Lung (tissue), 12 donors: Measurements from ENCODE around the gene PDE6G. TPM values are rescaled to one million over a fixed set of nuclear protein-coding genes. Genes with fewer than 3 reads are reported as not detected.

Source experiments
- ATAC-seq: fragments of 200-7000 bp; cut with Tn5 transposase; one replicate; pipeline ENCODE4 v1.9.1; 2020; ENCODE audit warnings: moderate number of reproducible peaks; ENCODE audit not compliant: insufficient read depth, low FRiP score
- DNase-seq, 3 donors: peaks; one replicate each; pipeline ENCODE4 v3.0.0-alpha.2; 2013 to 2017
- H3K27ac ChIP-seq, 2 donors: one replicate each; pipeline ENCODE4 v1.5.1; 2013; ENCODE audit warnings: mild to moderate bottlenecking in 2 of 2, moderate library complexity in 2 of 2, control low read depth in 1 of 2, inconsistent platforms in 1 of 2, low read depth in 1 of 2, low read length in 1 of 2
- H3K27me3 ChIP-seq, 3 donors: one replicate each; pipeline ENCODE4 v1.5.1; 2013; ENCODE audit warnings: low read length in 2 of 3; ENCODE audit not compliant: control insufficient read depth in 3 of 3, insufficient read depth in 3 of 3
- H3K36me3 ChIP-seq, 4 donors: one replicate each; pipeline ENCODE4 v1.5.1; 2013; ENCODE audit warnings: low read length in 4 of 4, mild to moderate bottlenecking in 1 of 4, moderate library complexity in 1 of 4; ENCODE audit not compliant: control insufficient read depth in 4 of 4, insufficient read depth in 4 of 4
- H3K4me1 ChIP-seq, 5 donors: one replicate each; pipeline ENCODE4 v1.5.1; 2013; ENCODE audit warnings: low read length in 5 of 5, mild to moderate bottlenecking in 2 of 5, moderate library complexity in 1 of 5; ENCODE audit not compliant: control insufficient read depth in 5 of 5, insufficient read depth in 5 of 5
- H3K4me3 ChIP-seq: one replicate; pipeline ENCODE4 v1.5.1; 2013; ENCODE audit warnings: mild to moderate bottlenecking, control low read depth, moderate library complexity
- H3K9ac ChIP-seq, 2 donors: one replicate each; pipeline ENCODE4 v1.5.1; 2013; ENCODE audit warnings: low read length in 2 of 2, control low read depth in 1 of 2; ENCODE audit not compliant: insufficient read depth in 1 of 2
- H3K9me3 ChIP-seq, 4 donors: one replicate each; pipeline ENCODE4 v1.5.1; 2013; ENCODE audit warnings: low read length in 3 of 4, mild to moderate bottlenecking in 1 of 4, moderate library complexity in 1 of 4; ENCODE audit not compliant: control insufficient read depth in 4 of 4, insufficient read depth in 3 of 4
- WGBS, 2 donors: extraction: QIAGEN DNeasy Blood & Tissue Kit; methylation state at CpG; one replicate each; pipeline ENCODE4 v1.1.7; 2013; 5-methylcytosine and 5-hydroxymethylcytosine counted together
- polyA plus RNA-seq, 2 donors: library from polyadenylated mRNA; stranded (reverse); fragments of 200-250 nt; gene quantifications; one replicate each; pipeline ENCODE4 v1.2.1, GENCODE V29; 2013
- total RNA-seq, 2 donors: library from RNA; depleted of rRNA in 1 of 2; stranded (reverse); fragments of >200 nt in 1 of 2; gene quantifications; one replicate each; pipeline ENCODE4 v1.2.1, GENCODE V29; 2014 to 2021
- TF ChIP-seq, protein P1 (sequence below): IDR thresholded peaks from 2 replicates; pipeline ENCODE4 v1.5.1; 2012; ENCODE audit warnings: mild to moderate bottlenecking; ENCODE audit errors: control extremely low read depth, extremely low read depth
- donor health status: control.
- donor health status: control.
- donor health status: Bipolar disorder and iron deficiency.
- donor health status: healthy.
- donor health status: DM: yes; HTN: yes; CAD: no.

PDE6G gene
- total and polyA plus RNA-seq, 4 donors: 1.8 to 2.1 (median 1.8) TPM; not detected in 1

DNA sequence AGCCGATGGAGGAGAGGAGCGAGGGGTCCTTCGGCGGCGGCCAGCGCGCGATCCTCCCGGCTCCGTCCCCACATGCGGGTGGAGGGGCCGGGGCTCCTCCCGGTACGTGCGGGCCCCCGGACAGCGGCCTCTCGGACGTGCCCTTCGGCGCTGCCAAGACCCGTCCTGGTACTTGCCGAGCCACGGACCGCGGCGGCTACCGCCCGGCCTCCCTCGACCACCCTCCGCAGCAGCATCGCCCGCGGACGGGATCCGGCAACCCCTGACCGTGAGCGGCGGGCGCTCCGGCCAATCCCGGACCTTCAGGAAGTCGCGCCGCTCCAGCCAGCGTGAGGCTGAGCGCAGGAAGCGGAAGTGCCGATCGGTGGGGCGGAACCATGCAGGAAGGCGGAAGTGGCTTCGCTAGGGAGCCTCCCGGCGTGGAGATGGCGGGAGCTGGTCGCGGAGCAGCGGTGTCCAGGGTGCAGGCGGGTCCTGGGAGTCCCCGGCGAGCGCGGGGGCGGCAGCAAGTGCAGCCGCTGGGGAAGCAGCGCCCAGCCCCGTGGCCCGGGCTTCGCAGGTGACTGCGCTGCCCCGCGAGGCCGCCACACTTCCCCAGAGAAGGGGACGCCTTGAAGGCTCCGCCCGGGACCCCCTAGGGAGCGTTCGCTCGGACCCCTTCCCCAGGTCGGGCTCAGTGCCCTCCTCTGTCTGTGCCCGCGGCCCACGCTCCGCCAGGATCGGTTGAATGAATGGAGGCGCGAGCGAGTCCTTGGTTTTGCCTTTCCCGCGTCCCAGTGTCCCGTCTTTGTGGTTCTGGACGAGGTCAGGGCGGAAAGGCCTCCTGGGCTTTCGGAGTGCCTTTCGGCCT, 10.2 kb upstream of the PDE6G start, which contains the start of the genes CCDC137 and OXLD1:
TSS of gene CCDC137 (plus strand) at position 396 of the 850 bp plus-strand sequence. CDS start at position 426, 30 bp downstream.
TSS of gene OXLD1 (minus strand) at position 264 of the 850 bp plus-strand sequence. CDS start at position 236, 28 bp downstream.
- TF ChIP-seq, protein P1, sequence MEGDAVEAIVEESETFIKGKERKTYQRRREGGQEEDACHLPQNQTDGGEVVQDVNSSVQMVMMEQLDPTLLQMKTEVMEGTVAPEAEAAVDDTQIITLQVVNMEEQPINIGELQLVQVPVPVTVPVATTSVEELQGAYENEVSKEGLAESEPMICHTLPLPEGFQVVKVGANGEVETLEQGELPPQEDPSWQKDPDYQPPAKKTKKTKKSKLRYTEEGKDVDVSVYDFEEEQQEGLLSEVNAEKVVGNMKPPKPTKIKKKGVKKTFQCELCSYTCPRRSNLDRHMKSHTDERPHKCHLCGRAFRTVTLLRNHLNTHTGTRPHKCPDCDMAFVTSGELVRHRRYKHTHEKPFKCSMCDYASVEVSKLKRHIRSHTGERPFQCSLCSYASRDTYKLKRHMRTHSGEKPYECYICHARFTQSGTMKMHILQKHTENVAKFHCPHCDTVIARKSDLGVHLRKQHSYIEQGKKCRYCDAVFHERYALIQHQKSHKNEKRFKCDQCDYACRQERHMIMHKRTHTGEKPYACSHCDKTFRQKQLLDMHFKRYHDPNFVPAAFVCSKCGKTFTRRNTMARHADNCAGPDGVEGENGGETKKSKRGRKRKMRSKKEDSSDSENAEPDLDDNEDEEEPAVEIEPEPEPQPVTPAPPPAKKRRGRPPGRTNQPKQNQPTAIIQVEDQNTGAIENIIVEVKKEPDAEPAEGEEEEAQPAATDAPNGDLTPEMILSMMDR: no peak
- Histone ChIP-seq H3K9ac (peak within 1 kb of the TSS; percentile 53 to 77), H3K4me3 (peak within 1 kb of the TSS; percentile 93), H3K9me3 (no peaks in the 10 kb centered on the region), H3K4me1 (peaks cover 0 to 17% (median 4%) of the 10 kb centered on the region in 5 donors), H3K27me3 (no peaks in the 10 kb centered on the region), H3K27ac (peak within 1 kb of the TSS; percentile 88 to 93), H3K36me3 (peaks cover 0 to 18% (median 7%) of the 10 kb centered on the region in 4 donors)
- ATAC-seq: peak; percentile 97
- peak; percentile 96 to 98 (median 96) for DNase-seq
- 0% methylated on average over 81 to 96 of the region's 96 CpGs for WGBS, 2 donors

DNA sequence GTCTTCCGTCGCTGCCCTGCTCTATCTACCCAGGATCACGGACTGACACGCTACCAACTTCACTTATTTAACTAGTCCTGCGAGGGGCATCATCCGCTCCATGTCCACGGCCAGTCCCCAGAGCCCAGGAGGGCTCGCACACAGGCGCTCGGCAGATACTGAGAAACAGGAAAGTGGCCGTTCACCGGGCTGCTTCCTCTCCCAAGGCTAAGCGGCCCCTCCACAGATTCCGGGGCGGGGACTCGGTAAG, 9.7 kb upstream of the PDE6G start:
- WGBS, 2 donors: 0% methylated on average over 16 of the region's 16 CpGs
- Histone ChIP-seq H3K9me3 (no peaks in the 10 kb centered on the region), H3K36me3 (peaks cover 0 to 14% (median 4%) of the 10 kb centered on the region in 4 donors), H3K27me3 (no peaks in the 10 kb centered on the region), H3K4me3 (peak overlapping the region; percentile 93), H3K4me1 (peaks cover 0 to 17% (median 4%) of the 10 kb centered on the region in 5 donors), H3K27ac (peak overlapping the region; percentile 86 to 93), H3K9ac (peak overlapping the region; percentile 53 to 77)
- peak in 1 of 3 donors; percentile 46 for DNase-seq
- no peak for ATAC-seq
- TF ChIP-seq, protein P1: no peak

DNA sequence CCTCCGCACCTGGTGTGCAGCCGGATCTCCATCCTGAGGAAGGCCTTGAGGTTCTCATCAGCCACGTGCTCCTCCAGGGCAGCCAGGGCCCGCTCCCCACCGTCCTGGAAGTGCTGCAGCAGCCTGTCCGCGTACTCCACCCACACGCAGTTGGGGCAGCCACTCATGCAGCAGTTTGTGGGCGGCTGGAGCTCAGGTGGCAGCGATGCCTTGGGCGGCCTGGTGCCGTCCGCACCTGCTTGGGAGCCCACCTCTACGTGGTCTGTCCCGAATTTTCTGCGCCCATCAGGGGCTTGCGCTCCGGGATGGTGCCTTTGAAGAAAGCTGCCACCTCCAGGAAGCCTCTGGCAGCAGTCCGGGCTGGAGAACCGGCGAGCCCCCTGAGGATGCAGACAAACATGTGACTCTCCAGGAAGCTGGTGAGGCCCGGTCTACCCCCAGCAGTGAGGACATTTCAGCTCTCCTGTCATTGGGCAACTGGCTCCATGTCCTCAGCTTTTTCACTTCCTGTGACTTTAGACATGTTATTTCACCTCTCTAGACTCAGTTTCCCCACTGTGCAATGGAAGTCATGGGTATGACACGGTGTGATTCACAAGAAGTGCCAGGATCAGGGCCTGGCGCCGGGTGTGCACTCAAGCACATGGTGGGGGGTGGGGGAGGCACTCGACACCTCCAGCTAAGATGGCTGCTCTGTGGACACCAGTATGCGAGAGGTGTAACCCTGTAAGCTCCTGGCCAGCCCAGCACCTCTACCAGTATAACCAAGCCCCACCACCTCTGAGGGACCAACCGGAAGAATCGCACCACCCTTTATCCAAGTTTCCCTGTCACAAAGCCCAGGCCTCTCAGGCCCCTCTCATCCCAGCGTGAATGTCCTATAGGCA, 9.1 kb upstream of the PDE6G start:
- H3K27me3 ChIP-seq: no peaks in the 10 kb centered on the region
- H3K4me1 ChIP-seq: peaks cover 0 to 17% (median 4%) of the 10 kb centered on the region in 5 donors
- peak overlapping the region; percentile 93 for H3K4me3 ChIP-seq
- TF ChIP-seq, protein P1: no peak
- H3K9ac ChIP-seq: peak overlapping the region; percentile 53 to 77
- 51 to 55% methylated on average over 30 of the region's 30 CpGs for WGBS, 2 donors
- no peaks in the 10 kb centered on the region for H3K9me3 ChIP-seq
- peak overlapping the region; percentile 86 to 93 for H3K27ac ChIP-seq
- ATAC-seq: peak; percentile 10
- H3K36me3 ChIP-seq: peaks cover 0 to 12% (median 4%) of the 10 kb centered on the region in 4 donors
- peak in 1 of 3 donors; percentile 8 for DNase-seq
